ENCODE results near the gene TPCN2. TPM values are rescaled to one million over a fixed set of nuclear protein-coding genes. Genes with fewer than 3 reads are reported as not detected.

TPCN2 gene
- total and polyA plus RNA-seq, 9 of the 15 experiments (the other 6 are each of a cell fraction or from before 2014, with no cell fraction given): 0.66 to 10.2 (median 4.6) TPM

- TF ChIP-seq THAP12 (CRISPR knock-in tag; IDR thresholded peaks at IDR 0.05): no peak
- TF ChIP-seq CHD4 (IDR thresholded peaks at IDR 0.05; ENCODE audit: insufficient read depth, insufficient replicate concordance, low read depth, low read length, poor library complexity, severe bottlenecking): no peak
Measured at GRCh38 chr11:69159150-69159852, 110.6 kb downstream of the TPCN2 start (continued).

GRCh38 chr11:69160296-69161116, 111.8 kb downstream of the TPCN2 start:
- Histone ChIP-seq H3K27ac (ENCODE audit: extremely low read depth, low read depth, low read length) (no peak overlapping the region), H3K4me1 (replicated peaks in 1 of 2; ENCODE audit: control insufficient read depth in 2 of 2, insufficient read depth in 2 of 2, low read length in 2 of 2) (peaks cover 24 to 25% of the 10 kb centered on the region in 2 experiments; a peak in 4 of 5 replicates), H3K4me2 (ENCODE audit: insufficient read depth, low read length) (peak overlapping the region; percentile 32), H3K4me3 (no peak overlapping the region), H2AFZ (ENCODE audit: low read depth, low read length) (no peak overlapping the region), H3K36me3 (ENCODE audit: control insufficient read depth, insufficient read depth, low read length) (no peaks in the 10 kb centered on the region), H3K9me1 (ENCODE audit: control insufficient read depth, insufficient read depth, low read length) (no peaks in the 10 kb centered on the region), H4K20me1 (replicated peaks; ENCODE audit: control insufficient read depth, insufficient read depth, low read length) (no peaks in the 10 kb centered on the region), H3K9me3 (replicated peaks; ENCODE audit: control insufficient read depth, insufficient read depth, low read depth, low read length) (no peaks in the 10 kb centered on the region), H3K79me2 (ENCODE audit: control insufficient read depth, insufficient read depth, low read length) (no peaks in the 10 kb centered on the region; the same call in 2 of the 3 replicates), H3K27me3 (ENCODE audit: control insufficient read depth in 2 of 2, insufficient read depth in 2 of 2, low read length in 2 of 2) (peaks cover 2 to 43% of the 10 kb centered on the region in 2 experiments; a peak in 3 of 5 replicates), H3K9ac (ENCODE audit: insufficient read depth in 1 of 2, low read depth in 2 of 2, low read length in 2 of 2) (no peak overlapping the region)
- WGBS (ENCODE audit: insufficient coverage, low coverage, missing lambda C conversion rate): 5% methylated on average over 13 of the region's 15 CpGs
- ATAC-seq (no peak), FAIRE-seq (peak; percentile 23), DNase-seq (ENCODE audit: extremely low read depth in 1 of 4, low spot score in 3 of 4) (peak; percentile 47 to 65 (median 51))
- intact Hi-C loops (cut with micrococcal nuclease): no loop called here
- in situ Hi-C loops (cut with MboI): no loop called here
- ChIA-PET CTCF (ENCODE audit: low intra/inter-chr PET ratio) (no interaction called here), POLR2A (interaction anchor here (0.7 to 0.8 kb wide), 2 partner anchors 13 to 1115 kb away, joined by 3 to 4 read pairs; no protein-coding TSS in a partner anchor)
- no TSS peak for BruUV-seq (replicated peaks)
- no peak for TF ChIP-seq NFRKB (IDR thresholded peaks at IDR 0.05; ENCODE audit: low read depth)
- TF ChIP-seq NR3C1 (CRISPR knock-in tag; IDR thresholded peaks at IDR 0.05): no peak
- TF ChIP-seq NCOR1 (IDR thresholded peaks at IDR 0.05): peak; percentile 65
- peak; percentile 54; the same call in 1 of the 2 replicates for TF ChIP-seq TEAD4 (IDR thresholded peaks at IDR 0.05; ENCODE audit: low read length)
- TF ChIP-seq TEAD4 (CRISPR knock-in tag; IDR thresholded peaks at IDR 0.05; ENCODE audit: borderline replicate concordance): no peak
- TF ChIP-seq BHLHE40 (IDR thresholded peaks at IDR 0.05; ENCODE audit: low read length): peak; percentile 13; the same call in 1 of the 2 replicates

Data from K562 (cell line).